T-helper 2 cell (primary cell): Measurements from ENCODE around the gene EXOG.

Experiments used
- DNase-seq, 5 experiments: peaks; one replicate each; pipeline versions ENCODE4 v3.0.0 to v3.0.0-alpha.2; 2012 to 2022

The EXOG gene

GRCh38 chr3:38515367-38515766 is 19.2 kb downstream of the EXOG start:
- no peak for DNase-seq

GRCh38 chr3:38516669-38517068 is 20.5 kb downstream of the EXOG start:
- DNase-seq: no peak

- DNase-seq: no peak
These were observed 22.9 kb downstream of the EXOG start for GRCh38 chr3:38519000-38519399.

GRCh38 chr3:38519651-38520050 is 23.5 kb downstream of the EXOG start:
- peak in 2 of 5 experiments; percentile 54 to 66 for DNase-seq

- peak in 4 of 5 experiments; percentile 29 to 64 (median 40) for DNase-seq
These were observed 25.3 kb downstream of the EXOG start for GRCh38 chr3:38521391-38521987.

GRCh38 chr3:38522002-38522401 is 25.9 kb downstream of the EXOG start:
- DNase-seq: no peak

- no peak for DNase-seq
These were observed 28.1 kb downstream of the EXOG start for GRCh38 chr3:38524141-38524739.

- DNase-seq: no peak
These were observed 30.7 kb downstream of the EXOG start for GRCh38 chr3:38526792-38527191.

GRCh38 chr3:38528457-38528856 is 32.3 kb downstream of the EXOG start:
- no peak for DNase-seq

GRCh38 chr3:38532529-38532928 is 36.4 kb downstream of the EXOG start:
- DNase-seq: no peak

- DNase-seq: no peak
These were observed 37.3 kb downstream of the EXOG start for GRCh38 chr3:38533285-38533976.

- DNase-seq: no peak
These were observed 38.0 kb downstream of the EXOG start for GRCh38 chr3:38534180-38534579.

- DNase-seq: no peak
These were observed 38.5 kb downstream of the EXOG start for GRCh38 chr3:38534604-38535003.

- DNase-seq: no peak
These were observed 40.5 kb downstream of the EXOG start for GRCh38 chr3:38536671-38537070.

GRCh38 chr3:38538773-38539353 is 42.7 kb downstream of the EXOG start:
- no peak for DNase-seq

- DNase-seq: no peak
These were observed 45.7 kb downstream of the EXOG start for GRCh38 chr3:38541806-38542205.

GRCh38 chr3:38542401-38543298 is 46.5 kb downstream of the EXOG start:
- DNase-seq: no peak

GRCh38 chr3:38543586-38543985 is 47.4 kb downstream of the EXOG start:
- no peak for DNase-seq

GRCh38 chr3:38544926-38545325 is 48.8 kb downstream of the EXOG start:
- DNase-seq: no peak

GRCh38 chr3:38545550-38545949 is 49.4 kb downstream of the EXOG start:
- DNase-seq: no peak

GRCh38 chr3:38545983-38546382 is 49.8 kb downstream of the EXOG start:
- no peak for DNase-seq

- no peak for DNase-seq
These were observed 52.2 kb downstream of the EXOG start for GRCh38 chr3:38548154-38548931.
